Astrocyte (in vitro differentiated cells and primary cell): Measurements from ENCODE around the gene PTPRD. TPM values are rescaled to one million over a fixed set of nuclear protein-coding genes. Genes with fewer than 3 reads are reported as not detected.

Source experiments
- DNase-seq: peaks from one replicate; pipeline ENCODE4 v3.0.0-alpha.2; 2010; ENCODE audit warnings: low read depth
- FAIRE-seq: peaks from 2 replicates; lab custom pipeline; 2011; peaks lifted over from hg19 to GRCh38; lab: Jason Lieb, UNC
- H2AFZ ChIP-seq: 2 replicates; pipeline ENCODE4 v1.6.0; 2012; ENCODE audit warnings: low read depth, low read length, inconsistent platforms
- H3K27ac ChIP-seq: 2 replicates; pipeline ENCODE4 v1.5.1; 2011; ENCODE audit warnings: low read depth, low read length, inconsistent platforms
- H3K27me3 ChIP-seq: 2 replicates; pipeline ENCODE4 v1.6.0; 2011; ENCODE audit warnings: low read length, inconsistent platforms; ENCODE audit not compliant: insufficient read depth
- H3K36me3 ChIP-seq: 2 replicates; pipeline ENCODE4 v1.5.1; 2011; ENCODE audit warnings: low read length, inconsistent platforms; ENCODE audit not compliant: insufficient read depth
- H3K4me1 ChIP-seq: 2 replicates; pipeline ENCODE4 v1.5.1; 2011; ENCODE audit warnings: low read length, inconsistent platforms; ENCODE audit not compliant: insufficient read depth
- H3K4me2 ChIP-seq: 2 replicates; pipeline ENCODE4 v1.6.0; 2012; ENCODE audit warnings: low read length, inconsistent platforms
- H3K4me3 ChIP-seq: 2 replicates; pipeline ENCODE4 v1.5.1; 2011; ENCODE audit warnings: low read depth, mild to moderate bottlenecking, low read length, inconsistent platforms; ENCODE audit not compliant: insufficient read depth
- H3K79me2 ChIP-seq: 2 replicates; pipeline ENCODE4 v1.6.0; 2012; ENCODE audit warnings: mild to moderate bottlenecking, low read length, inconsistent platforms; ENCODE audit not compliant: insufficient read depth
- H3K9ac ChIP-seq: 2 replicates; pipeline ENCODE4 v1.6.0; 2012; ENCODE audit warnings: mild to moderate bottlenecking, low read length, inconsistent platforms
- H3K9me3 ChIP-seq: 2 replicates; pipeline ENCODE4 v1.5.1; 2012; ENCODE audit warnings: low read depth, mild to moderate bottlenecking, low read length, inconsistent platforms; ENCODE audit not compliant: insufficient read depth
- H4K20me1 ChIP-seq: 2 replicates; pipeline ENCODE4 v1.6.0; 2012; ENCODE audit warnings: low read length, inconsistent platforms; ENCODE audit not compliant: insufficient read depth
- H3K27ac Mint-ChIP-seq: one replicate; pipeline ENCODE4 v1.8.0; 2021; ENCODE audit warnings: mild to moderate bottlenecking, mixed read lengths; ENCODE audit not compliant: unreplicated experiment
- H3K27me3 Mint-ChIP-seq: one replicate; pipeline ENCODE4 v1.8.0; 2021; ENCODE audit warnings: low read depth, mixed read lengths; ENCODE audit not compliant: unreplicated experiment
- H3K36me3 Mint-ChIP-seq: one replicate; pipeline ENCODE4 v1.8.0; 2021; ENCODE audit warnings: low read depth, mixed read lengths; ENCODE audit not compliant: unreplicated experiment
- H3K4me1 Mint-ChIP-seq: one replicate; pipeline ENCODE4 v1.8.0; 2021; ENCODE audit warnings: low read depth, mixed read lengths; ENCODE audit not compliant: unreplicated experiment
- H3K4me3 Mint-ChIP-seq: one replicate; pipeline ENCODE4 v1.8.0; 2021; ENCODE audit warnings: mild to moderate bottlenecking, moderate library complexity, mixed read lengths; ENCODE audit not compliant: unreplicated experiment
- H3K9me3 Mint-ChIP-seq: one replicate; pipeline ENCODE4 v1.8.0; 2021; ENCODE audit warnings: mild to moderate bottlenecking, mixed read lengths; ENCODE audit not compliant: unreplicated experiment
- EZH2 ChIP-seq: IDR thresholded peaks from 2 replicates; pipeline ENCODE4 v1.6.1; 2012; ENCODE audit warnings: mild to moderate bottlenecking, low read length, inconsistent platforms; ENCODE audit not compliant: insufficient read depth
- total RNA-seq: library from RNA; stranded (reverse); gene quantifications from 2 replicates; pipeline ENCODE4 v1.2.1, GENCODE V29; 2021
- TF ChIP-seq, protein P1 (sequence below): IDR thresholded peaks from 2 replicates; pipeline ENCODE4 v1.5.1; 2011; ENCODE audit warnings: low read depth, mild to moderate bottlenecking, inconsistent platforms, low read length, moderate library complexity; ENCODE audit not compliant: insufficient read depth

The PTPRD gene
- total RNA-seq, 1 donor from 2014 or later: 88.1 TPM

DNA sequence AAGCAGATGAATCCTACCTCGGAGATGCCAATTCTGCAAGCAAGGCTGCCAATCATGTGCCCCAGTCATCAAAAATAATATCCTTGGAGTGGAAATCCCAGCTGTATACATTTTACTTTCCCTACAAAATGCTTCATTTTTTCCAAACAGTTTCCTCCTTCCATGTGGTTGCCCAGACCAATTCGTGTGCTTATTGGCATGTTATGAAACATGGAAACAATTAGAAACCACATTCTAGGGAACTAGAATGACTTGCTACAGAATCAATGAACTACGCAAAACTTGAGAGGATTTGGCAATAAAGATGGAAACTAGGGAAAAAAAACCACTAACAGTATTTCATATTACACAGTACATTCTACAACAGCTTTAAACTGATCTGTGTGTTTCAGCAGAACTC is 2228.7 kb downstream of the PTPRD start:
- Histone ChIP-seq H3K27ac (no peak overlapping the region), H3K9me3 (no peaks in the 10 kb centered on the region), H3K9ac (no peak overlapping the region), H3K4me3 (no peak overlapping the region), H3K4me2 (no peak overlapping the region), H3K27me3 (no peaks in the 10 kb centered on the region), H3K4me1 (no peaks in the 10 kb centered on the region), H4K20me1 (no peaks in the 10 kb centered on the region), H3K36me3 (no peaks in the 10 kb centered on the region), H3K79me2 (no peaks in the 10 kb centered on the region), H2AFZ (no peak overlapping the region)
- peaks cover 7% of the 10 kb centered on the region for H3K4me1 Mint-ChIP-seq
- FAIRE-seq (no peak), DNase-seq (no peak)
- no peaks in the 10 kb centered on the region for H3K36me3 Mint-ChIP-seq
- TF ChIP-seq, protein P1, sequence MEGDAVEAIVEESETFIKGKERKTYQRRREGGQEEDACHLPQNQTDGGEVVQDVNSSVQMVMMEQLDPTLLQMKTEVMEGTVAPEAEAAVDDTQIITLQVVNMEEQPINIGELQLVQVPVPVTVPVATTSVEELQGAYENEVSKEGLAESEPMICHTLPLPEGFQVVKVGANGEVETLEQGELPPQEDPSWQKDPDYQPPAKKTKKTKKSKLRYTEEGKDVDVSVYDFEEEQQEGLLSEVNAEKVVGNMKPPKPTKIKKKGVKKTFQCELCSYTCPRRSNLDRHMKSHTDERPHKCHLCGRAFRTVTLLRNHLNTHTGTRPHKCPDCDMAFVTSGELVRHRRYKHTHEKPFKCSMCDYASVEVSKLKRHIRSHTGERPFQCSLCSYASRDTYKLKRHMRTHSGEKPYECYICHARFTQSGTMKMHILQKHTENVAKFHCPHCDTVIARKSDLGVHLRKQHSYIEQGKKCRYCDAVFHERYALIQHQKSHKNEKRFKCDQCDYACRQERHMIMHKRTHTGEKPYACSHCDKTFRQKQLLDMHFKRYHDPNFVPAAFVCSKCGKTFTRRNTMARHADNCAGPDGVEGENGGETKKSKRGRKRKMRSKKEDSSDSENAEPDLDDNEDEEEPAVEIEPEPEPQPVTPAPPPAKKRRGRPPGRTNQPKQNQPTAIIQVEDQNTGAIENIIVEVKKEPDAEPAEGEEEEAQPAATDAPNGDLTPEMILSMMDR: no peak
- no peaks in the 10 kb centered on the region for H3K9me3 Mint-ChIP-seq
- no peaks in the 10 kb centered on the region for H3K27me3 Mint-ChIP-seq
- no peak overlapping the region for H3K4me3 Mint-ChIP-seq
- no peak overlapping the region for H3K27ac Mint-ChIP-seq

DNA sequence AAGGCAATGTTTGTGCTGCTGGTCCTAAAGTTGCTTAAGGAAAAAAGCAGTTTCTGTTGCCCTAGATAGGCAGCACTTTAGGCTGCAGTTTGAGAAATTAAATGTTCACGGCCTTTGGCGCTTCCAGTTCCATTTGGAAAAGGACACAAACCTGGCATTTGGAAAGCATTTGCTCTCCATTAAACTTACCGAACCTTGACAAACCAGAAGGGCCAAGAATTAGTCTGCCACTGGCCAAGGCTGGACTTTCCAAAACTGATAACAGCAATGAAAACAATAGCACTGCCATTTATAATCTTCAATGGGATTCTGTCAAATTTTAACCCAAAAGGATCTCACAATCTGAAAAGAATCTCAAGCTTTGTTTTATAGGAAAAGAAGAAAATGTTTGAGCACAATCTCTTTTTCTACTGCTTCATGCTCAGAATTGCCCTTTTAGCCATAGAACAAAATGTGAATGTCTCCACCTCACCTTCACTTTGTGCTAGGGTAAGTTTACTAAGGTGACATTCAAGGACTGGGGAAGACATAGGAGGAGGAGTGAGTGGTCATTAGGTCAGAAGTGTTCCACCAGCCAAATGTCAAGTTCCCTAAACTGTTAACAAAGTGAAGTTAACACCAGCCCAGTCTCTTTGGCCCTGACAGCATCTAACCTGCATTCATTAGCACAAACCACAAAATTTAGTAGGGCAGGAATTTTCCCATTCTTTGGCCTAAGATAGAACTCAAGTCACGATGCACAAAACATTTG is 2229.8 kb downstream of the PTPRD start:
- Mint-ChIP-seq H3K9me3 (no peaks in the 10 kb centered on the region), H3K4me1 (peaks cover 7% of the 10 kb centered on the region), H3K27ac (no peak overlapping the region), H3K4me3 (no peak overlapping the region), H3K27me3 (no peaks in the 10 kb centered on the region), H3K36me3 (no peaks in the 10 kb centered on the region)
- H4K20me1 ChIP-seq: no peaks in the 10 kb centered on the region
- no peak overlapping the region for H3K9ac ChIP-seq
- DNase-seq: no peak
- H3K79me2 ChIP-seq: no peaks in the 10 kb centered on the region
- H3K27me3 ChIP-seq: no peaks in the 10 kb centered on the region
- no peak for TF ChIP-seq EZH2
- TF ChIP-seq, protein P1: no peak
- no peak overlapping the region for H3K4me3 ChIP-seq
- H3K4me2 ChIP-seq: no peak overlapping the region
- no peak overlapping the region for H3K27ac ChIP-seq
- no peaks in the 10 kb centered on the region for H3K4me1 ChIP-seq
- no peak overlapping the region for H2AFZ ChIP-seq
- H3K9me3 ChIP-seq: no peaks in the 10 kb centered on the region
- H3K36me3 ChIP-seq: no peaks in the 10 kb centered on the region
- no peak for FAIRE-seq

DNA sequence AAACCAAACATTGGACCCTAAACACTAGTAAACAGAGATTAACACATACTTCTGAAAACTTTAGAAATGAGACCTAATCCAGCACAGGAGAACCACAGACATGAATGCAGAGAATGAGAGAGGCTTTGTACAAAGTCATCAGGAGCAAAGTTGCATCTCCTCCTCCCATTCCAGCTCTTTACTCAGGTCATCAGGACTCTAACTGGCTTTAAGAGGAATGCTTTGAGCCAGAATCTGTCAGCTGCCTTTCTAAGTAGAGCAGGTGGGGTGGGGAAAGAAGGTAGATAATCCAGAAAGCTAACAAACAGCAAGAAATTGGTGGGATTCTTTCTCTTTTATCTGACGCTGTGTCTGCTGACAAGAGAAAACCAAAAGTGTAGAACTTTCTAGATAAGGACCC is 2230.5 kb downstream of the PTPRD start:
- Histone ChIP-seq H3K9me3 (no peaks in the 10 kb centered on the region), H3K4me2 (no peak overlapping the region), H3K79me2 (no peaks in the 10 kb centered on the region), H3K9ac (no peak overlapping the region), H4K20me1 (no peaks in the 10 kb centered on the region), H3K4me3 (no peak overlapping the region), H3K27ac (no peak overlapping the region), H3K4me1 (no peaks in the 10 kb centered on the region), H3K27me3 (no peaks in the 10 kb centered on the region), H2AFZ (no peak overlapping the region), H3K36me3 (no peaks in the 10 kb centered on the region)
- TF ChIP-seq EZH2: no peak
- TF ChIP-seq, protein P1: no peak
- no peaks in the 10 kb centered on the region for H3K9me3 Mint-ChIP-seq
- no peaks in the 10 kb centered on the region for H3K27me3 Mint-ChIP-seq
- H3K4me1 Mint-ChIP-seq: peaks cover 7% of the 10 kb centered on the region
- H3K27ac Mint-ChIP-seq: no peak overlapping the region
- H3K36me3 Mint-ChIP-seq: no peaks in the 10 kb centered on the region
- no peak for FAIRE-seq
- DNase-seq: no peak
- H3K4me3 Mint-ChIP-seq: no peak overlapping the region
